Endothelial cell of umbilical vein (primary cell): ENCODE measurements around the gene PFN4. TPM values are rescaled to one million over a fixed set of nuclear protein-coding genes. Genes with fewer than 3 reads are reported as not detected.

Source experiments
- BruUV-seq: library from RNA; stranded (reverse); fragments of 400-500 nt; replicated peaks from 2 replicates; lab custom pipeline; 2021; lab: Mats Ljungman, UMichigan
- CTCF ChIA-PET: fragments of 300-600, 350-600 bp; sonication (Branson Sonifier 250); formaldehyde crosslinking; loops from one replicate; lab custom pipeline; 2021; ENCODE audit warnings: antibody characterized with exemption, inconsistent platforms; lab: Charles Lee
- POLR2A ChIA-PET: fragments of 300-600, 350-600 bp; sonication (Branson Sonifier 250); formaldehyde crosslinking; loops from one replicate; lab custom pipeline; 2021; ENCODE audit warnings: antibody characterized with exemption, inconsistent platforms; lab: Charles Lee
- DNase-seq: peaks from one replicate; pipeline ENCODE4 v3.0.0-alpha.2; 2011; ENCODE audit warnings: low read depth, low spot score
- FAIRE-seq: peaks from 2 replicates; lab custom pipeline; 2011; peaks lifted over from hg19 to GRCh38; lab: Jason Lieb, UNC
- H2AFZ ChIP-seq: 2 replicates; pipeline ENCODE4 v1.6.0; 2012; ENCODE audit warnings: low read depth, low read length, control low read depth, inconsistent platforms
- H3K27ac ChIP-seq: 2 replicates; pipeline ENCODE4 v1.5.1; 2011; ENCODE audit warnings: low read depth, mild to moderate bottlenecking, control low read depth, low read length, moderate library complexity; ENCODE audit not compliant: insufficient read depth
- H3K27me3 ChIP-seq, 2 experiments: 2 replicates each; pipeline versions ENCODE4 v1.6.0 to v1.6.1; 2011; ENCODE audit warnings: low read length in 2 of 2, mixed read lengths in 1 of 2; ENCODE audit not compliant: control insufficient read depth in 2 of 2, insufficient read depth in 2 of 2
- H3K36me3 ChIP-seq, 2 experiments: 2 replicates in 1 of 2; 3 replicates in 1 of 2; pipeline ENCODE4 v1.5.1; 2011; ENCODE audit warnings: low read length in 2 of 2, mild to moderate bottlenecking in 1 of 2, moderate library complexity in 1 of 2; ENCODE audit not compliant: control insufficient read depth in 2 of 2, insufficient read depth in 2 of 2; ENCODE audit errors: extremely low read depth in 1 of 2
- H3K4me1 ChIP-seq: 3 replicates; pipeline ENCODE4 v1.5.1; 2011; ENCODE audit warnings: mild to moderate bottlenecking, low read length; ENCODE audit not compliant: control insufficient read depth, insufficient read depth; ENCODE audit errors: extremely low read depth
- H3K4me2 ChIP-seq: 2 replicates; pipeline ENCODE4 v1.6.1; 2011; ENCODE audit warnings: low read length, control low read depth, mixed read lengths; ENCODE audit not compliant: insufficient read depth
- H3K4me3 ChIP-seq, 3 experiments: fragments of 200-600 bp in 1 of 3; sonication (generic), shearing (Covaris generic) in 1 of 3; replicated peaks in 1 of 3; 2 replicates each; pipeline ENCODE4 v1.5.1; 2011 to 2016; ENCODE audit warnings: control low read depth in 3 of 3, low read length in 3 of 3, mild to moderate bottlenecking in 2 of 3, inconsistent platforms in 1 of 3, low read depth in 1 of 3, moderate library complexity in 1 of 3; ENCODE audit not compliant: insufficient read depth in 1 of 3
- H3K79me2 ChIP-seq: 2 replicates; pipeline ENCODE4 v1.6.0; 2012; ENCODE audit warnings: low read length, inconsistent platforms; ENCODE audit not compliant: control insufficient read depth, insufficient read depth
- H3K9ac ChIP-seq: replicated peaks from 2 replicates; pipeline ENCODE3; 2011; ENCODE audit warnings: low read length, control low read depth; ENCODE audit not compliant: insufficient read depth; ENCODE audit errors: extremely low read depth
- H3K9me1 ChIP-seq: replicated peaks from 3 replicates; pipeline ENCODE4 v1.6.0; 2011; ENCODE audit warnings: mild to moderate bottlenecking, low read length; ENCODE audit not compliant: control insufficient read depth, insufficient read depth; ENCODE audit errors: extremely low read depth
- H3K9me3 ChIP-seq: replicated peaks from 2 replicates; pipeline ENCODE4 v1.5.1; 2012; ENCODE audit warnings: low read length, inconsistent platforms; ENCODE audit not compliant: control insufficient read depth, insufficient read depth
- H4K20me1 ChIP-seq: replicated peaks from 2 replicates; pipeline ENCODE3; 2011; ENCODE audit warnings: mild to moderate bottlenecking, low read length; ENCODE audit not compliant: control insufficient read depth, insufficient read depth; ENCODE audit errors: extremely low read depth
- CTCF ChIP-seq, 2 donors: IDR thresholded peaks; 1 replicate in 1 of 2; 2 replicates in 1 of 2; pipeline ENCODE4 v1.5.1; 2011; ENCODE audit warnings: low read length in 2 of 2, mild to moderate bottlenecking in 2 of 2, moderate library complexity in 2 of 2, control low read depth in 1 of 2, inconsistent platforms in 1 of 2, low read depth in 1 of 2; ENCODE audit not compliant: insufficient read depth in 1 of 2; ENCODE audit errors: extremely low read depth in 1 of 2
- EZH2 ChIP-seq: IDR thresholded peaks from 2 replicates; pipeline ENCODE4 v1.6.1; 2012; ENCODE audit warnings: borderline replicate concordance, low read depth, mild to moderate bottlenecking, moderate library complexity, low read length, inconsistent platforms; ENCODE audit not compliant: severe bottlenecking
- FOS ChIP-seq: IDR thresholded peaks from 2 replicates; pipeline ENCODE4 v1.6.1; 2011; ENCODE audit warnings: mild to moderate bottlenecking, low read length, moderate library complexity, borderline replicate concordance; ENCODE audit not compliant: insufficient read depth
- GATA2 ChIP-seq: IDR thresholded peaks from 2 replicates; pipeline ENCODE4 v1.7.0; 2011; ENCODE audit warnings: low read depth, mild to moderate bottlenecking, moderate library complexity, mixed read lengths, low read length; ENCODE audit not compliant: insufficient read length, insufficient read depth
- JUN ChIP-seq: IDR thresholded peaks from 2 replicates; pipeline ENCODE4 v1.6.1; 2011; ENCODE audit warnings: borderline replicate concordance, low read depth; ENCODE audit not compliant: insufficient read length, insufficient read depth
- MAX ChIP-seq: IDR thresholded peaks from 2 replicates; pipeline ENCODE4 v1.6.1; 2011; ENCODE audit not compliant: insufficient read depth, insufficient read length
- MYC ChIP-seq: IDR thresholded peaks from one replicate; pipeline ENCODE4 v1.6.1; 2011; ENCODE audit warnings: mild to moderate bottlenecking, low read depth, low read length
- POLR2A ChIP-seq: IDR thresholded peaks from 2 replicates; pipeline ENCODE4 v1.6.1; 2012; ENCODE audit warnings: low read depth, mild to moderate bottlenecking, control low read depth, low read length
- POLR2AphosphoS5 ChIP-seq: IDR thresholded peaks from 2 replicates; pipeline ENCODE4 v1.6.1; 2012; ENCODE audit warnings: low read depth, mild to moderate bottlenecking, control low read depth, low read length, moderate library complexity; ENCODE audit not compliant: insufficient read depth
- dilution Hi-C: fragments of 300-500 bp; cut with MboI; formaldehyde crosslinking; loops from one replicate; pipeline ENCODE4 v1.15.0; 2019; ENCODE audit warnings: low sequenced_read_pairs; ENCODE audit not compliant: extremely low pct_ligation_motif_present
- intact Hi-C: fragments of 100-400 bp; cut with micrococcal nuclease; formaldehyde crosslinking; loops from one replicate; pipeline ENCODE4 v1.10.0; 2022
- polyA plus RNA-seq, 4 experiments: library from polyadenylated mRNA; depleted of rRNA in 3 of 4; stranded (reverse) in 3 of 4; unstranded in 1 of 4; fragments of >200 nt; gene quantifications; 2 replicates each; pipeline versions ENCODE4 v1.2.1 to v1.2.3, GENCODE V29; 2011 to 2012; ENCODE audit warnings: missing spikeins in 1 of 4
- total RNA-seq: library from RNA; stranded (reverse); gene quantifications from 2 replicates; pipeline ENCODE4 v1.2.3, GENCODE V29; 2021

Gene PFN4
- total and polyA plus RNA-seq, 2 donors (not counting 3 experiments of a cell fraction or from before 2014, with no cell fraction given), result 0.23 to 0.93 TPM

DNA sequence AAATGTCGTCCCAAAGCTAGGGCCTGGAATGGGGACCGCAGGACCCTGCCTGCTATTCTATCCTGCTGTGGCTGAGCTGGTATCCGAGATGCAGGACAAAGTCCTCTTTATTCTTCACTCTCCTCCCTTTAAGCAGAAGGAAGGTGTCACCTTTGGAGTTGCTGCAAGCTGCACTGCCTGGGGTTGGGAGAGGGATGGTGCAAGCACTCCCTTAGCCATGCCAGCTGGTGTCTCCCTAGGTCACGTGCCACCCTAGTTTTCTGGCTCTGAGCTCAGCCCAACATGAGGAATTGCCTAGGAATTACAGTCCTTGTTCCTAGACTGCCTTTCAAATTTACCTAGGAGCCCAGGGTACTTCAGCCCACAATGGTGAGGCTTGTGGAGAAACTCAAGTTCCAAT is 30.3 kb upstream of the PFN4 start:
- Histone ChIP-seq H2AFZ (no peak overlapping the region), H3K4me3 (no peak overlapping the region), H3K79me2 (no peaks in the 10 kb centered on the region), H3K9me1 (no peaks in the 10 kb centered on the region), H3K36me3 (no peaks in the 10 kb centered on the region), H3K27me3 (no peaks in the 10 kb centered on the region), H3K9ac (no peak overlapping the region), H3K4me2 (no peak overlapping the region), H3K27ac (no peak overlapping the region), H4K20me1 (no peaks in the 10 kb centered on the region), H3K4me1 (no peaks in the 10 kb centered on the region), H3K9me3 (no peaks in the 10 kb centered on the region)
- dilution Hi-C loops, result no loop called here
- intact Hi-C loops, result no loop called here
- BruUV-seq, result no TSS peak
- POLR2A ChIA-PET, result no interaction called here
- TF ChIP-seq CTCF (IDR thresholded peaks at IDR 0.05; ENCODE audit: extremely low read depth in 1 of 2, insufficient read depth in 1 of 2, low read depth in 1 of 2, low read length in 2 of 2) (no peak), MAX (no peak), JUN (no peak), FOS (no peak), GATA2 (no peak), POLR2A (no peak), EZH2 (no peak), POLR2AphosphoS5 (no peak), MYC (no peak)
- DNase-seq (no peak), FAIRE-seq (no peak)
- CTCF ChIA-PET, result interaction anchor here (1.6 kb wide), 1 partner anchor 10 kb away, joined by 6 read pairs; no protein-coding TSS in a partner anchor
